GM21717 (cell line): Measurements from ENCODE around the gene DPF1.

Source experiments
- ATAC-seq: cut with Tn5 transposase; IDR thresholded peaks from one replicate; pipeline ENCODE4 v1.9.1; 2021; ENCODE audit warnings: mild to moderate bottlenecking, moderate library complexity; ENCODE audit not compliant: unreplicated experiment

DPF1 gene

GRCh38 chr19:38201731-38202130 lies 22.3 kb downstream of the DPF1 start:
- ATAC-seq: no peak

GRCh38 chr19:38199340-38199739 lies 24.7 kb downstream of the DPF1 start:
- no peak for ATAC-seq

GRCh38 chr19:38197937-38198704 lies 25.9 kb downstream of the DPF1 start:
- ATAC-seq: no peak

- no peak for ATAC-seq
Measured at GRCh38 chr19:38196948-38197656, 26.9 kb downstream of the DPF1 start.

- ATAC-seq: no peak
Measured at GRCh38 chr19:38196245-38196837, 27.7 kb downstream of the DPF1 start.

GRCh38 chr19:38195237-38195636 lies 28.8 kb downstream of the DPF1 start:
- no peak for ATAC-seq

GRCh38 chr19:38194061-38194701 lies 29.8 kb downstream of the DPF1 start:
- no peak for ATAC-seq

GRCh38 chr19:38193445-38193844 lies 30.6 kb downstream of the DPF1 start:
- no peak for ATAC-seq

GRCh38 chr19:38191747-38192146 lies 32.3 kb downstream of the DPF1 start:
- no peak for ATAC-seq

GRCh38 chr19:38190793-38191192 lies 33.2 kb downstream of the DPF1 start:
- no peak for ATAC-seq

GRCh38 chr19:38190061-38190460 lies 34.0 kb downstream of the DPF1 start:
- ATAC-seq: no peak

- ATAC-seq: no peak
Measured at GRCh38 chr19:38185562-38185961, 38.5 kb downstream of the DPF1 start.

- no peak for ATAC-seq
Measured at GRCh38 chr19:38184815-38185214, 39.2 kb downstream of the DPF1 start.

GRCh38 chr19:38183251-38183897 lies 40.6 kb downstream of the DPF1 start:
- ATAC-seq: no peak

- ATAC-seq: no peak
Measured at GRCh38 chr19:38182536-38183210, 41.3 kb downstream of the DPF1 start.

- no peak for ATAC-seq
Measured at GRCh38 chr19:38180071-38180470, 44.0 kb downstream of the DPF1 start.

GRCh38 chr19:38175422-38175821 lies 48.6 kb downstream of the DPF1 start:
- ATAC-seq: no peak

- ATAC-seq: no peak
Measured at GRCh38 chr19:38173291-38174041, 50.6 kb downstream of the DPF1 start.

- no peak for ATAC-seq
Measured at GRCh38 chr19:38172001-38172400, 52.0 kb downstream of the DPF1 start.

GRCh38 chr19:38170334-38170733 lies 53.7 kb downstream of the DPF1 start:
- no peak for ATAC-seq
